Neuronal stem cell (in vitro differentiated cells): ENCODE results near the gene ZNF639. TPM values are rescaled to one million over a fixed set of nuclear protein-coding genes. Genes with fewer than 3 reads are reported as not detected.
"Not testable (repeated sequence)": the region's sequence is repeated elsewhere in the genome, so short reads cannot be mapped to it uniquely, and the experiment has no call there.

Experiments used
- DNase-seq: peaks from one replicate; pipeline ENCODE4 v3.0.0-alpha.2; 2013; ENCODE audit warnings: low spot score
- H2AFZ ChIP-seq: one replicate; pipeline ENCODE4 v1.6.1; 2013; ENCODE audit warnings: mild to moderate bottlenecking, low read length, inconsistent platforms
- H2AK5ac ChIP-seq: 2 replicates; pipeline ENCODE4 v1.6.1; 2013; ENCODE audit warnings: low read depth, mild to moderate bottlenecking, inconsistent platforms, low read length, moderate library complexity, mixed read lengths
- H2BK120ac ChIP-seq: 2 replicates; pipeline ENCODE4 v1.6.1; 2013; ENCODE audit warnings: low read depth, mild to moderate bottlenecking, inconsistent platforms, low read length, moderate library complexity, mixed read lengths
- H2BK12ac ChIP-seq: one replicate; pipeline ENCODE4 v1.6.1; 2013; ENCODE audit warnings: low read length, inconsistent platforms
- H2BK15ac ChIP-seq: 2 replicates; pipeline ENCODE4 v1.6.1; 2013; ENCODE audit warnings: mild to moderate bottlenecking, low read length, inconsistent platforms, mixed read lengths
- H2BK5ac ChIP-seq: one replicate; pipeline ENCODE4 v1.6.1; 2013; ENCODE audit warnings: inconsistent platforms, mild to moderate bottlenecking, low read length, moderate library complexity
- H3K14ac ChIP-seq: one replicate; pipeline ENCODE4 v1.6.1; 2013; ENCODE audit warnings: low read length, inconsistent platforms
- H3K18ac ChIP-seq: 2 replicates; pipeline ENCODE4 v1.6.1; 2013; ENCODE audit warnings: low read length, inconsistent platforms
- H3K23ac ChIP-seq: 2 replicates; pipeline ENCODE4 v1.6.1; 2013; ENCODE audit warnings: low read depth, mild to moderate bottlenecking, mixed read lengths, low read length, inconsistent platforms; ENCODE audit not compliant: poor library complexity
- H3K27ac ChIP-seq: replicated peaks from 3 replicates; pipeline ENCODE4 v1.5.1; 2013; ENCODE audit warnings: low read length, inconsistent platforms
- H3K27me3 ChIP-seq, 3 experiments: 2 replicates each; pipeline ENCODE4 v1.6.1; 2013; ENCODE audit warnings: low read length in 3 of 3, mild to moderate bottlenecking in 2 of 3, inconsistent platforms in 1 of 3, low read depth in 1 of 3, mixed read lengths in 1 of 3, moderate library complexity in 1 of 3; ENCODE audit not compliant: control insufficient read depth in 3 of 3, insufficient read depth in 3 of 3
- H3K36me3 ChIP-seq, 2 donors: replicated peaks in 1 of 2; 2 replicates each; pipeline ENCODE4 v1.6.1; 2013; ENCODE audit warnings: low read length in 2 of 2; ENCODE audit not compliant: control insufficient read depth in 2 of 2, insufficient read depth in 2 of 2
- H3K4ac ChIP-seq: 2 replicates; pipeline ENCODE4 v1.6.1; 2013; ENCODE audit warnings: inconsistent platforms, mild to moderate bottlenecking, low read length, moderate library complexity
- H3K4me1 ChIP-seq, 2 donors: 1 replicate in 1 of 2; 2 replicates in 1 of 2; pipeline ENCODE4 v1.6.1; 2013; ENCODE audit warnings: low read length in 2 of 2, low read depth in 1 of 2; ENCODE audit not compliant: control insufficient read depth in 2 of 2, insufficient read depth in 1 of 2
- H3K4me2 ChIP-seq: one replicate; pipeline ENCODE4 v1.6.1; 2013; ENCODE audit warnings: mild to moderate bottlenecking, low read length, inconsistent platforms; ENCODE audit not compliant: insufficient read depth, poor library complexity, severe bottlenecking
- H3K4me3 ChIP-seq, 2 donors: 2 replicates each; pipeline ENCODE4 v1.5.1; 2013; ENCODE audit warnings: low read length in 2 of 2, mild to moderate bottlenecking in 2 of 2, inconsistent platforms in 1 of 2, moderate library complexity in 1 of 2
- H3K79me1 ChIP-seq: one replicate; pipeline ENCODE4 v1.6.1; 2013; ENCODE audit warnings: low read depth, mild to moderate bottlenecking, inconsistent platforms, low read length, moderate library complexity
- H3K9ac ChIP-seq: one replicate; pipeline ENCODE4 v1.6.1; 2013; ENCODE audit warnings: mild to moderate bottlenecking, low read depth, low read length, inconsistent platforms; ENCODE audit not compliant: poor library complexity
- H3K9me3 ChIP-seq, 2 donors: replicated peaks in 1 of 2; 2 replicates each; pipeline versions ENCODE3 to v1.6.1; 2013; ENCODE audit warnings: low read length in 2 of 2, mild to moderate bottlenecking in 2 of 2, inconsistent platforms in 1 of 2, low read depth in 1 of 2, mixed read lengths in 1 of 2, moderate library complexity in 1 of 2; ENCODE audit not compliant: control insufficient read depth in 2 of 2, insufficient read depth in 1 of 2
- H4K8ac ChIP-seq: one replicate; pipeline ENCODE4 v1.6.1; 2013; ENCODE audit warnings: low read depth, mild to moderate bottlenecking, inconsistent platforms, low read length, moderate library complexity
- H4K91ac ChIP-seq: one replicate; pipeline ENCODE4 v1.6.1; 2013; ENCODE audit warnings: low read length, low read depth, mild to moderate bottlenecking, inconsistent platforms; ENCODE audit not compliant: poor library complexity
- WGBS, 2 donors: extraction: QIAGEN DNeasy Blood & Tissue Kit; methylation state at CpG; one replicate each; pipeline ENCODE4 v1.1.7; 2013; ENCODE audit warnings: missing lambda C conversion rate in 2 of 2, mixed read lengths in 1 of 2; ENCODE audit not compliant: insufficient read length in 2 of 2, insufficient replicate concordance in 1 of 2; ENCODE audit errors: extremely low coverage in 2 of 2; 5-methylcytosine and 5-hydroxymethylcytosine counted together
- polyA plus RNA-seq, 2 experiments: library from polyadenylated mRNA; stranded (reverse); fragments of 200-250 nt; gene quantifications; one replicate each; pipeline ENCODE4 v1.2.3, GENCODE V29; 2013

Gene ZNF639
- polyA plus RNA-seq (2013, experiment 1 of 2): 36.1 TPM
- polyA plus RNA-seq (2013, experiment 2 of 2): 37.2 TPM

GRCh38 chr3:179322286-179323196, at the start of gene ZNF639:
ZNF639 (plus strand) TSS chr3:179323031; CDS start chr3:179328294, 5,263 bp downstream.
- peak within 1 kb of the TSS; percentile 52 for H4K8ac ChIP-seq
- peaks cover 0 to 23% of the 10 kb centered on the region in 2 donors for H3K36me3 ChIP-seq
- no peaks in the 10 kb centered on the region for H3K9me3 ChIP-seq
- DNase-seq: peak; percentile 90
- H3K4me1 ChIP-seq: peaks cover 2 to 3% of the 10 kb centered on the region in 2 donors
- H3K18ac ChIP-seq: peak within 1 kb of the TSS; percentile 100
- H3K23ac ChIP-seq: peak within 1 kb of the TSS; percentile 97
- peak within 1 kb of the TSS; percentile 67 for H3K27ac ChIP-seq
- H2BK12ac ChIP-seq: no peak within 1 kb of the TSS
- H4K91ac ChIP-seq: peak within 1 kb of the TSS; percentile 68
- H3K79me1 ChIP-seq: no peaks in the 10 kb centered on the region
- peak within 1 kb of the TSS; percentile 93 to 99 for H3K4me3 ChIP-seq
- peaks cover 0 to 9% (median 0%) of the 10 kb centered on the region in 3 experiments for H3K27me3 ChIP-seq
- peak within 1 kb of the TSS; percentile 84 for H3K4me2 ChIP-seq
- peak within 1 kb of the TSS; percentile 87 for H3K14ac ChIP-seq
- WGBS, 2 donors: no CpG with 5 or more reads among the region's 75 CpGs
- H2BK120ac ChIP-seq: peak within 1 kb of the TSS; percentile 67
- peak within 1 kb of the TSS; percentile 94 for H2BK5ac ChIP-seq
- H2AK5ac ChIP-seq: peak within 1 kb of the TSS; percentile 78
- peak within 1 kb of the TSS; percentile 89 for H2AFZ ChIP-seq
- H3K9ac ChIP-seq: peak within 1 kb of the TSS; percentile 98
- H2BK15ac ChIP-seq: peak within 1 kb of the TSS; percentile 82
- no peak within 1 kb of the TSS for H3K4ac ChIP-seq

DNA sequence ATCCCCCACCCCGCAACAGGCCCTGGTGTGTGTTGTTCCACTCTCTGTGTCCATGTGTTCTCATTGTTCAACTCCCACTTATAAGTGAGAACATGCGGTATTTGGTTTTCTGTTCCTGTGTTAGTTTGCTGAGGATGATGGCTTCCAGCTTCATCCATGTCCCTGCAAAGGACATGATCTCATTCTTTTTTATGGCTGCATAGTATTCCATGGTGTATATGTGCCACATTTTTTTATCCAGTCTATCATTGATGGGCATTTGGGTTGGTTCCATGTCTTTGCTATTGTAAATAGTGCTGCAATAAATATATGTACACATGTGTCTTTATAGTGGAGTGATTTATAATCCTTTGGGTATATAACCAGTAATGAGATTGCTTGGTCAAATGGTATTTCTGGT, 48.4 kb upstream of the ZNF639 start:
- DNase-seq, H3K36me3 ChIP-seq, H2BK5ac ChIP-seq, H3K27ac ChIP-seq, H3K27me3 ChIP-seq, H2AK5ac ChIP-seq, H3K4ac ChIP-seq, H2BK120ac ChIP-seq, H3K4me2 ChIP-seq, H2BK12ac ChIP-seq, H3K14ac ChIP-seq, H3K9me3 ChIP-seq, H2BK15ac ChIP-seq, H3K79me1 ChIP-seq, H2AFZ ChIP-seq, H3K23ac ChIP-seq, H4K91ac ChIP-seq, H3K4me1 ChIP-seq, H3K9ac ChIP-seq, H4K8ac ChIP-seq, H3K4me3 ChIP-seq, H3K18ac ChIP-seq: not testable (repeated sequence)
- WGBS, 2 donors: no CpG with 5 or more reads among the region's 2 CpGs

DNA sequence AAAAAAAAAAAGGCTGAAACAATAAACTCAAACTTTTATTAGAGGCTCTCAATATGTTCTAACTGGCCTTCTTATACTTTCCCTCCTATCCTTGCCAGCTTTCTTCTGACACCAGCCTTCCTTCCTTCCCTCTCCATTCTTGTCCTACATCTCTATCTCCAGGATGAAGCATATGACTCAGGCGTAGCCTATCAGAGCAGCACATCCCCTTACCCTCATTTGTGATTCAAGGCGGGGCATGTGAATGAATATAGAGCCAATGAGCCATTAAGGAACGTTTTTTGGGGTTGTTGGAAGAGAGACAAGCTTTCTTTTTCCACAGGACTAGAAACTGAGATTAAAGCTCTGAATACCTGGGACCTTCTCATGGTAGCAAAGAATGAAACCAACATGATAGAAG, 46.8 kb upstream of the ZNF639 start:
- Histone ChIP-seq H3K23ac (no peak overlapping the region), H2BK5ac (no peak overlapping the region), H3K18ac (no peak overlapping the region), H3K27me3 (peaks cover 0 to 3% (median 0%) of the 10 kb centered on the region in 3 experiments), H3K4ac (no peak overlapping the region), H4K91ac (no peak overlapping the region), H3K79me1 (no peaks in the 10 kb centered on the region), H2BK15ac (no peak overlapping the region), H3K9me3 (no peaks in the 10 kb centered on the region), H4K8ac (no peak overlapping the region), H2AK5ac (no peak overlapping the region), H3K4me1 (no peaks in the 10 kb centered on the region), H2AFZ (no peak overlapping the region), H3K36me3 (no peaks in the 10 kb centered on the region), H3K9ac (no peak overlapping the region), H2BK12ac (no peak overlapping the region), H3K27ac (no peak overlapping the region), H3K4me2 (no peak overlapping the region), H3K4me3 (no peak overlapping the region), H3K14ac (no peak overlapping the region), H2BK120ac (no peak overlapping the region)
- no peak for DNase-seq
- no CpG with 5 or more reads among the region's 3 CpGs for WGBS, 2 donors

- H2BK15ac ChIP-seq: no peak overlapping the region
- no peak overlapping the region for H3K4ac ChIP-seq
- H3K36me3 ChIP-seq: no peaks in the 10 kb centered on the region
- DNase-seq: no peak
- no peak overlapping the region for H2BK12ac ChIP-seq
- H3K27ac ChIP-seq: no peak overlapping the region
- no peak overlapping the region for H2BK5ac ChIP-seq
- no peaks in the 10 kb centered on the region for H3K9me3 ChIP-seq
- H3K4me2 ChIP-seq: no peak overlapping the region
- no peak overlapping the region for H2AK5ac ChIP-seq
- H3K27me3 ChIP-seq: peaks cover 0 to 3% (median 0%) of the 10 kb centered on the region in 3 experiments
- no peak overlapping the region for H2AFZ ChIP-seq
- no peak overlapping the region for H3K23ac ChIP-seq
- no peak overlapping the region for H3K4me3 ChIP-seq
- no peaks in the 10 kb centered on the region for H3K4me1 ChIP-seq
- no peak overlapping the region for H3K18ac ChIP-seq
- no peak overlapping the region for H3K14ac ChIP-seq
- no peak overlapping the region for H4K8ac ChIP-seq
- no CpG with 5 or more reads among the region's 3 CpGs for WGBS, 2 donors
- H4K91ac ChIP-seq: no peak overlapping the region
- H2BK120ac ChIP-seq: no peak overlapping the region
- no peaks in the 10 kb centered on the region for H3K79me1 ChIP-seq
- no peak overlapping the region for H3K9ac ChIP-seq
Observed at GRCh38 chr3:179276743-179277142, 46.1 kb upstream of the ZNF639 start.
